ENCODE data around the gene NEK2.

- TF ChIP-seq HDGF (IDR thresholded peaks at IDR 0.05; ENCODE audit: borderline replicate concordance) (no peak), TARDBP (IDR thresholded peaks at IDR 0.05) (no peak), PKNOX1 (IDR thresholded peaks at IDR 0.05) (no peak), FOXM1 (IDR thresholded peaks at IDR 0.05; ENCODE audit: borderline replicate concordance) (no peak), BHLHE40 (IDR thresholded peaks at IDR 0.05; ENCODE audit: borderline replicate concordance) (no peak), SUZ12 (IDR thresholded peaks at IDR 0.05) (no peak), FOXA1 (IDR thresholded peaks at IDR 0.05) (no peak), SP1 (IDR thresholded peaks at IDR 0.05) (no peak), FOXK2 (IDR thresholded peaks at IDR 0.05) (no peak), L3MBTL2 (conservative IDR thresholded peaks at IDR 0.05) (no peak), ELF4 (IDR thresholded peaks at IDR 0.05) (no peak)
These were observed 31.9 kb downstream of the NEK2 start for GRCh38 chr1:211643324-211644212.
